CD14-positive monocyte (primary cell): Measurements from ENCODE around the gene CACNA1G. TPM values are rescaled to one million over a fixed set of nuclear protein-coding genes. Genes with fewer than 3 reads are reported as not detected.
A peak's percentile ranks its signal among the peaks of the same experiment; 100 is the strongest.

Experiments
- DNase-seq, 3 donors: peaks; one replicate each; pipeline ENCODE4 v3.0.0-alpha.2; 2011 to 2022
- H2AFZ ChIP-seq: 2 replicates; pipeline ENCODE4 v1.6.0; 2012; ENCODE audit warnings: mild to moderate bottlenecking, low read depth, low read length, inconsistent platforms; ENCODE audit not compliant: insufficient read depth, poor library complexity, severe bottlenecking
- H3K27ac ChIP-seq, 2 donors: 1 replicate in 1 of 2; 2 replicates in 1 of 2; pipeline ENCODE4 v1.5.1; 2012 to 2013; ENCODE audit warnings: low read length in 2 of 2, control low read depth in 1 of 2, inconsistent platforms in 1 of 2, low read depth in 1 of 2, mild to moderate bottlenecking in 1 of 2
- H3K27me3 ChIP-seq, 2 donors: one replicate each; pipeline versions ENCODE4 v1.6.0 to v1.6.1; 2011 to 2013; ENCODE audit warnings: low read length in 2 of 2; ENCODE audit not compliant: control insufficient read depth in 2 of 2, insufficient read depth in 2 of 2
- H3K36me3 ChIP-seq, 2 donors: replicated peaks in 1 of 2; 1 replicate in 1 of 2; 2 replicates in 1 of 2; pipeline versions ENCODE4 v1.5.1 to v1.6.1; 2012 to 2013; ENCODE audit warnings: low read length in 2 of 2, control low read depth in 1 of 2, inconsistent platforms in 1 of 2, mild to moderate bottlenecking in 1 of 2; ENCODE audit not compliant: insufficient read depth in 2 of 2, control insufficient read depth in 1 of 2
- H3K4me1 ChIP-seq, 2 donors: 1 replicate in 1 of 2; 2 replicates in 1 of 2; pipeline versions ENCODE4 v1.5.1 to v1.6.1; 2012 to 2013; ENCODE audit warnings: low read length in 2 of 2, control low read depth in 1 of 2, inconsistent platforms in 1 of 2, mild to moderate bottlenecking in 1 of 2, moderate library complexity in 1 of 2; ENCODE audit not compliant: insufficient read depth in 2 of 2, control insufficient read depth in 1 of 2
- H3K4me2 ChIP-seq: replicated peaks from 2 replicates; pipeline ENCODE3; 2012; ENCODE audit warnings: low read length, moderate library complexity, mild to moderate bottlenecking; ENCODE audit not compliant: poor library complexity, severe bottlenecking; ENCODE audit errors: extremely low read depth
- H3K4me3 ChIP-seq, 3 experiments: fragments of 200-600 bp in 1 of 3; sonication (generic) in 1 of 3; replicated peaks in 1 of 3; 1 replicate in 2 of 3; 2 replicates in 1 of 3; pipeline ENCODE4 v1.5.1; 2011 to 2013; ENCODE audit warnings: low read length in 3 of 3, mild to moderate bottlenecking in 3 of 3, control low read depth in 2 of 3, low read depth in 2 of 3, inconsistent platforms in 1 of 3, moderate library complexity in 1 of 3
- H3K79me2 ChIP-seq: 2 replicates; pipeline ENCODE4 v1.6.0; 2012; ENCODE audit warnings: mild to moderate bottlenecking, control low read depth, inconsistent platforms, low read length, moderate library complexity; ENCODE audit not compliant: insufficient read depth
- H3K9ac ChIP-seq: 2 replicates; pipeline ENCODE4 v1.6.0; 2017; ENCODE audit warnings: low read length, mild to moderate bottlenecking; ENCODE audit not compliant: insufficient read depth, poor library complexity, severe bottlenecking
- H3K9me3 ChIP-seq, 2 donors: replicated peaks in 1 of 2; 1 replicate in 1 of 2; 2 replicates in 1 of 2; pipeline versions ENCODE4 v1.5.1 to v1.6.1; 2012 to 2013; ENCODE audit warnings: low read length in 2 of 2, control low read depth in 1 of 2; ENCODE audit not compliant: control insufficient read depth in 1 of 2, insufficient read depth in 1 of 2
- H4K20me1 ChIP-seq: 2 replicates; pipeline ENCODE4 v1.6.0; 2012; ENCODE audit warnings: mild to moderate bottlenecking, low read length, control low read depth, moderate library complexity; ENCODE audit not compliant: insufficient read depth
- H3K27ac Mint-ChIP-seq, 7 donors: one replicate each; pipeline ENCODE4 v1.8.0; 2020; ENCODE audit warnings: mild to moderate bottlenecking in 7 of 7, mixed read lengths in 7 of 7, moderate library complexity in 6 of 7, inconsistent platforms in 2 of 7
- H3K27me3 Mint-ChIP-seq, 3 donors: one replicate each; pipeline ENCODE4 v1.8.0; 2021 to 2022; ENCODE audit warnings: low read depth in 3 of 3, mild to moderate bottlenecking in 3 of 3, mixed read lengths in 3 of 3, moderate library complexity in 3 of 3, inconsistent platforms in 1 of 3
- H3K36me3 Mint-ChIP-seq, 2 donors: one replicate each; pipeline ENCODE4 v1.8.0; 2020; ENCODE audit warnings: mixed read lengths in 2 of 2, inconsistent platforms in 1 of 2, mild to moderate bottlenecking in 1 of 2
- H3K4me1 Mint-ChIP-seq: one replicate; pipeline ENCODE4 v1.8.0; 2020; ENCODE audit warnings: mild to moderate bottlenecking, mixed read lengths
- H3K4me3 Mint-ChIP-seq, 2 donors: one replicate each; pipeline ENCODE4 v1.8.0; 2020; ENCODE audit warnings: mild to moderate bottlenecking in 2 of 2, mixed read lengths in 2 of 2, moderate library complexity in 1 of 2
- H3K9me3 Mint-ChIP-seq, 7 donors: one replicate each; pipeline ENCODE4 v1.8.0; 2020 to 2022; ENCODE audit warnings: mixed read lengths in 7 of 7, mild to moderate bottlenecking in 6 of 7, moderate library complexity in 6 of 7, inconsistent platforms in 2 of 7
- CTCF ChIP-seq: fragments of 200-600 bp; IDR thresholded peaks from one replicate; pipeline ENCODE4 v1.8.0; 2022; ENCODE audit warnings: antibody characterized with exemption, mild to moderate bottlenecking
- WGBS: methylation state at CpG from one replicate; pipeline ENCODE4 v1.1.5; 2013; ENCODE audit warnings: missing lambda C conversion rate; ENCODE audit not compliant: insufficient coverage; 5-methylcytosine and 5-hydroxymethylcytosine counted together
- intact Hi-C, 2 donors: fragments of 100-400 bp; cut with micrococcal nuclease; formaldehyde crosslinking; loops; one replicate each; pipeline versions ENCODE4 v1.15.0 to v1.15.1; 2023
- polyA plus RNA-seq, 3 donors: library from polyadenylated mRNA; depleted of rRNA in 1 of 3; unstranded in 2 of 3; stranded (reverse) in 1 of 3; fragments of 300-500 nt in 2 of 3; fragments of >200 nt in 1 of 3; fragmentation: Illumina TruSeq in 2 of 3; gene quantifications; 1 replicate in 2 of 3; 2 replicates in 1 of 3; pipeline ENCODE4 v1.2.3, GENCODE V29; 2012 to 2021

Gene CACNA1G
- polyA plus RNA-seq, 3 donors: 0.03 TPM; not detected in 2

GRCh38 chr17:50665838-50666237, 105.3 kb downstream of the CACNA1G start:
- H3K27ac ChIP-seq: no peak overlapping the region
- peaks cover 0 to 10% (median 9%) of the 10 kb centered on the region in 3 donors for H3K27me3 Mint-ChIP-seq
- H3K27ac Mint-ChIP-seq: peak overlapping the region in 2 of 7 donors; percentile 43 to 53
- no peak overlapping the region for H3K4me2 ChIP-seq
- no peaks in the 10 kb centered on the region for H3K9me3 ChIP-seq
- intact Hi-C loops: no loop called here
- no peaks in the 10 kb centered on the region for H3K27me3 ChIP-seq
- H3K4me3 Mint-ChIP-seq: peak overlapping the region in 1 of 2 donors; percentile 16
- 91% methylated on average over 5 of the region's 5 CpGs for WGBS
- no peaks in the 10 kb centered on the region for H3K36me3 ChIP-seq
- no peaks in the 10 kb centered on the region for H3K9me3 Mint-ChIP-seq
- peaks cover 0 to 2% of the 10 kb centered on the region in 2 donors for H3K36me3 Mint-ChIP-seq
- H4K20me1 ChIP-seq: no peaks in the 10 kb centered on the region
- no peak overlapping the region for H2AFZ ChIP-seq
- H3K9ac ChIP-seq: no peak overlapping the region
- no peak for TF ChIP-seq CTCF
- no peaks in the 10 kb centered on the region for H3K79me2 ChIP-seq
- no peak overlapping the region for H3K4me3 ChIP-seq
- H3K4me1 ChIP-seq: peaks cover 20 to 44% of the 10 kb centered on the region in 2 donors
- peaks cover 42% of the 10 kb centered on the region for H3K4me1 Mint-ChIP-seq
- no peak for DNase-seq

GRCh38 chr17:50666316-50666715, 105.8 kb downstream of the CACNA1G start:
- no peaks in the 10 kb centered on the region for H3K27me3 ChIP-seq
- no peak overlapping the region for H2AFZ ChIP-seq
- no peak overlapping the region for H3K4me2 ChIP-seq
- no peaks in the 10 kb centered on the region for H3K79me2 ChIP-seq
- Mint-ChIP-seq H3K4me1 (peaks cover 42% of the 10 kb centered on the region), H3K4me3 (no peak overlapping the region), H3K36me3 (peaks cover 0 to 2% of the 10 kb centered on the region in 2 donors), H3K9me3 (no peaks in the 10 kb centered on the region), H3K27me3 (peaks cover 0 to 10% (median 9%) of the 10 kb centered on the region in 3 donors), H3K27ac (no peak overlapping the region)
- no peaks in the 10 kb centered on the region for H4K20me1 ChIP-seq
- no peaks in the 10 kb centered on the region for H3K36me3 ChIP-seq
- no peak overlapping the region for H3K4me3 ChIP-seq
- H3K9ac ChIP-seq: no peak overlapping the region
- 93% methylated on average over 6 of the region's 8 CpGs for WGBS
- no peak for DNase-seq
- no peak overlapping the region for H3K27ac ChIP-seq
- no peak for TF ChIP-seq CTCF
- no peaks in the 10 kb centered on the region for H3K9me3 ChIP-seq
- intact Hi-C loops: no loop called here
- H3K4me1 ChIP-seq: peaks cover 16 to 44% of the 10 kb centered on the region in 2 donors
